ENCODE results near the gene FBXO33.
A peak's percentile ranks its signal among the peaks of the same experiment; 100 is the strongest.

FBXO33 gene

DNA sequence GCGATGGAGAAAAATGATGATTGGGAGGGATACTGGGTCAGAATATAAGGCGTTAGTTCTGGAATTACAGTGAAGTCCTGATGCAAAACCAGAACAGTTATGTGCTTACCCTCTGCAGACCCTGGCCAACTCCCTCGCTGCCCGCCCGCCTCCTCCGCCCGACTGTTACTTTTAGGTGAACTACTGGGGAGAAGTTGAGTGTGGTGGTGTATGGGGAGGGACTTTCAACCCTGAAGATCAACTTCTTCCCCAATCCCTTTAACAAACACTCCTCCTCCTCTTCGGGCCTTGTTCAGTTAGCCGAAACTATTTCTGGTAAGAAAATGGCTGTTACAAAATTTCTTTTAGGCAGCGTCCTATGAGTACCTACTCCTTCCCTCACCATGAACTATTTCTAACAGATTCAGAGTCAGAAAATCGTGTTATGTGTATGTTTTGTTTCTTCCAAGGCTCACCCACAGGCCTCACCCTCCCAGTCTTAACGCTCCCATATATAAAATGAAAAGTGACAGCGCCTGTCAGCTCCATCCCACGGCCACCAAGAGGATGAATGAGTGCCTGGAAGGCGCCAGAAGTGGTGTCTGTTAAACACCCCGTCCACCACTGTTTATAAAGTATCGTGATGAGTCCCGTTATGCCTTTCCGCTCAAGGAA lies 1.3 kb downstream of the FBXO33 start:
- DNase-seq = no peak

DNA sequence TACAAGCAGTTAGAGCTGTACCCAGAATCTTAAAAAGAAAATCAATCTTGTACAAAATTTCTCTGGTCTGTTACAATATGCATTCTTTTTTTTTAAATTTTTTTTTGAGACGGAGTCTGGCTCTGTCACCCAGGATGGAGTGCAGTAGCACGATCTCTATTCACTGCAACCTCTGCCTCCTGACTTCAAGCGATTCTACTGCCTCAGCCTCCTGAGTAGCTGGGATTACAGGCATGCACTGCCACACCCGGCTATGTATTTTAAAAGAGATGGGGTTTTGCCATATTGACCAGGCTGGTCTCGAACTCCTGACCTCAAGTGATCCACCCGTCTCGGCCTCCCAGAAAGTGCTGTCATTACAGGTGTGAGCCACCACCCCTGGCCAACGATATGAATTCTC lies 4.1 kb downstream of the FBXO33 start:
- no peak for DNase-seq

DNA sequence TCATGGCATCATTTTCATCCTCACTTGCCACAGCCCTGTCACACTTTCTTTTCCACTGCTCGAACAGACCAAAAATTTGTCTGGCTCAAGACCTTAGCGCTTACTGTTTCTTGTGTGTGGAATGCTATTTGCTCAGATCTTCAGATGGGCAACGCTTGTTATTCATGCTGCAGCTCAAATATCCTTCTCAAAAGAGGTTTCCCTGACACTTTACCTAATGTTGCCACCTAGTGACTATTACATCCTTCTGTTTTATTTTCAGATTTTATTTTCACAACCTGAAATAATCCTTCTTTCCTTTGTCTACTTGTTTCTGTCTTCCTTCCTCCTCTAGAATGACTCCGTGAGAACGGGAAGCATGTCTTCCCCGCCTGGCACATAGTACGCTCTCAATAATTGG lies 5.6 kb downstream of the FBXO33 start:
- DNase-seq = peak; percentile 29

DNA sequence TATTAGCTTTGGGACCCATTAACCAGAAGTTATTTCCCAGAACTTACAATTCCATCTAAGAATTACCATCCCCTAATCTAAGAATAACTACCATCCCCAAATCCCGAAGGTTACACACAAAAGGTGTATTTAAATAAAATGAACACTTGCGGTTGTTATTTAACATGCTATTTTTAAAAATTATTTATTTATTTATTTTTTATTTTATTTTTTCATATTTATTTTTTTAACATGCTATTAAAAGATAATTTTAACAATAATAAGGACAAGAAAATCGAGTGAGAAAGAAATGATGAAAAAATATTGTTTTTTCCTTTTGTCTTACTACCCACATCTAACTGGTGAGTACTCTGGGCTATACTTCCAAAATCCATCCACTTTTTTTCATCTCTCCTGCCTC lies 6.3 kb downstream of the FBXO33 start:
- no peak for DNase-seq

DNA sequence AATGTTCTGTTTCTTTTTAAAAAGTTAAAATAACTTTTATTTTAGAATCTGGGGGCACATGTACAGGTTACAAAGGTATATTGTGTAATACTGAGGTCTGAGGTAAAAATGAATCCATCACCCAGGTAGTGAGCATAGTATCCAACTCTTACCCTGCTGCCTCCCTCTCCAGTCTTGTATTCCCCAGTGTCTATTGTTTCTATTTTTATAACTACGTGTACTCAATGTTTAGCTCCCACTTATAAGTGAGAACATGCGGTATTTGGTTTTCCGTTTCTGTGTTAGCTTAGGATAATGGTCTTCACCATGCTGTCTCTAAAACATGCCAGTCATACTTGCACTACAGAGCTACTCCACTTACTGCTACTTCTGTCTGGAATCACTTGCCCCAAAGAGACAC lies 8.4 kb downstream of the FBXO33 start:
- DNase-seq = no peak

DNA sequence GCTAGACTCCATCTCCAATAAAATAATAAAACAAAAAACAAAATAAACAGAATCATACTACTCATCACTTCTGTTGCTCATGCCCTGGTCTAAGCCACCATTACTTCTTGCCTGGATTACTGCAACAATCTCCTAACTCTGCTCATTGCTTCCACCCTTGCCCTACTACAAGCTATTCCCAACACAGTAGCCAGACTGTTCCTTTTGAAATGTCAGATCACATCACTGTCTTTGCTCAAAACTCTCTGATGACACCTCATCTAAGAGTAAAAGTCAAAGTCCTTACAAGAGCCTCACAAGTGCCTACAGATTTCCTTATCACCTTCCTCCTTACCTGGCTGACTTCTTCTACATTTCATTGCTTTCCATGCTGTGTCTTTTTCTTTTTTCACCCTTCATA lies 10.0 kb downstream of the FBXO33 start:
- no peak for DNase-seq

DNA sequence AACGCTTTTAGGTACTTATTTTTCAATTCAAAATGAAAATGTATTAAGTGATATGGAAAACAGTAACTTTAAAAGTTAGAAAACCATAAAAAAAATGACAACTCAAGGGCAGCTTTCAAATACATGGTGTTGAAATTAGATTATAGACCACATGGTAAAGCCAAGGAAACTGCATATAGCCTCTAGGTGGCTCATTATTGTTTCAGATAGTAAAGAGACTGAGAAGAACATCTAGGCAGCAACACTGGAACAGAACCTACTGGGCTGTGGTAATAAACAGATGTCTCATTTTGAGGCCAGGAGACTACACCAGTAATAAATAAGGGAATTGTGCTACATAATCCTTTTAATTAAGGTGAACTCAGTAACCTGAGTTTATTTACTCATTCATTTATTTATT lies 13.0 kb downstream of the FBXO33 start:
- no peak for DNase-seq

DNA sequence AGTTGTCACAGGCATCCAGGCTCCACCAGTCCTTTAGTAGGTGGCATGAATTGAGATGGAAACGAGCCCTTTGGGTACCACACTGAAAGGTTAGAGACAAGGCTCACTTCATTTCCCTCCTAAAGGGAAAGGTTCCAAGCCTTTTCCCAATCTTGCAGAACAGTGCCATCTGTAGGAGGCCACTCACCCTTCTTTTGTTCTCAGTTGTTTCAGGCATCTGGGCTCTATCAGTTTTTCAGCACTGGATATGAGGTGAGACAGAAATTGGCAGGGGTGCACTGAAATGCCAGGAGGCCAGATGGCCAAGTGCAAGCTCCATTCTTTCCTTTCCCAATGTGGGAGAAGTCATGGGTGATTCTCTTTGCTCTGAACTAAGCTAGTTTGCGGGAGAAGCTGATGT lies 15.2 kb downstream of the FBXO33 start:
- no peak for DNase-seq

DNA sequence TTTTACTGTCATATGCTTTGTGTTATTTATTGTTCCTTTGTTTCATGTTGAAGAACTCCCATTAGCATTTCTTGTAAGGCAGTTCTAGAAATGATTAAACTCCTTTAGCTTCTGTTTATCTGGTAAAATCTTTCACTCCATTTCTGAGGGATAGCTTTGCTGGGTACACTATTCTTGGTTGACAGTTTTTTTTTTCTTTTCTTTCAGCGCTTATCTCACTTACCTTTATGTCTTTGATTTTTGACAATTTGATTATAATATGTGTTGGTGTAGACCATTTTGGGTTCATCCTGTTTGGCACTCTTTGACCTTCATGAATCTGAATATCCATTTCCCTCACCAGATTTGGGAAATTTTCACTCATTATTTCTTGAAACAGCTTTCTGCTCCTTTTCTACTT lies 16.2 kb downstream of the FBXO33 start:
- no peak for DNase-seq

DNA sequence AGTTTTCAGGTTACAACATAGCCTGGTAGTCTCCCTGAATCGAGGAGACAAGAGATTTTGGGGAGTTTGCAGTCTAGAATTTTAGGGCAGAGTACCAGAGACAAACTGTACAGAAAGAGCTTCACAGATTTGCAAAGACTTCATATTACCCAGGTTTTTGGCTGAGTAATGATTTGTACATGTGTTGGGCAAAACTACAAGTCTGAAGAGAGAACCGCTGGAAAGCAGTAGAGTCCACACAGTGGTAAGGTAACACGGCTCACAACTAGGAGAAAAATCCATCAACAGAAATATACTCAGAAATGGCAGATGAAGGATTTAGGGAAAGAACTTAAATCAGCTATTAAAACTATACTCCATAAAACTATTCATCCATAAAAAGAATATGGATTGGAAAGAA lies 25.7 kb downstream of the FBXO33 start:
- no peak for DNase-seq

DNA sequence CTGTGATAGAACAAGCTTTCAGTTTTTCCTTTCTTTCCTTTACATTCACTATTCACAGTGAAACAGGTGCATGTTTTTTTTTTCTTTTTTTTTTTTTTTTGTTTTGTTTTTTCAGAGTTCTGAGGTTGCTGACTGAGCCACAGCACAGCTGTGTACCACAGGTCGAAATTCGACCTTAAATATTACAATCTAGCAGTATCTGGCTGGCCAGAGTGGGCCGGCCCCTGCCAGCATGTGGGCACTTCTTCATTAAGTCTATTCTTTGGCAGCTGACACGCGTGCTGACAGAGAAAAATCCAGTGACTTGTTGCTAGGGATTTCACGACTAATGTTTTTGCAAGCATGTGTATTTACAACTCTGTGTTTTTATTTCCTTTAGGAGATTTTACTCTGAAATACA lies 33.9 kb downstream of the FBXO33 start:
- DNase-seq = no peak

DNA sequence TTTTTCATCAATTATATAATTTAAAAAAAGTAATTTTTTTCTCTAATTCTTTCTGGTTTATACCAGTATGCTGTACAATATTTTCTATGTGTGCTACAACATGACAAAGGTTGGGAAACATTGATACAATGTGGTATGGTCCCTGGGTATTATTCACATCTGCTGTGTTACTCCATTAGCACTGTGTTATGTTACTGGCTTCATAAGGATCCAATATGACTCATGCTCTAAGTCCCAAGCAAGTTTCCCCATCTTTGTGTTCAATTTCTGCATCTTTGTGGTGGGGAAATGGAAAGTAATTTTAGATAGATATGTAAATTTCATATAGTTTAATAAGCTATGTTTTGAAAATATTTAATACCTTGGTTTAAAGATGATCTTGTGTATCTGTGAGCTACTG lies 35.8 kb downstream of the FBXO33 start:
- DNase-seq = no peak

DNA sequence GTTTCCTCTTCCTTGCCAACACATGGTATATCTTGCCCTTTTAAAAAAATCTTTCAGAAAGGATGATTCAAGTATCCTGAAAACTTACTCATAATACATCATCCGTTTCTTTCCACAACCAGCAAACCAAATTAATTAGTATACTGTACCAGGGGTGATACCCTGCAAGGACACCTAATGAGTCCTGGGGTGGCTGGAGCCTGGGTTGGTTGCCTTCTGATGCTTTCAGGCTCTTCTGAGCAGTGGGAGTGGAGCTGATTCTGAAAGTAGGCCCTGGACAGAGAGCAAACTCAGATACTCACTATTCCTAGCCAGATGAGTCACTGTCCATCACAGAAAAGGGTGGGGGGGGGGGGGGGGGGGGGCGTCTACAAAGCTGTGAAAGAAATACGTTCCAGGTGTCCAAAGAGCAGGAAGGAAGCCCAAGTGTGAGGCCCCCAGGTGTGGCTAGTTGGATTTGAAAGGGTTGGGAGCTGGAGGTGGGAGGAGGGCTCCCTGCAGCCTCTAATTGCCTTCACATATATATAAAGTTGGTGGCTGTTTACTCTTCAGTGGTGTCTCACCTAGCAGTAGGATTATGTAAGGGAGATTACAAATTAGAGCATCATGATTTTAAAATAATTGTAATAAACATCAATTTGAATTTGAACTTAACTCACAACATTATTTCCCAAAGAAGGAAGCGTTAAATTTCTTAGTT lies 36.5 kb downstream of the FBXO33 start:
- no peak for DNase-seq

DNA sequence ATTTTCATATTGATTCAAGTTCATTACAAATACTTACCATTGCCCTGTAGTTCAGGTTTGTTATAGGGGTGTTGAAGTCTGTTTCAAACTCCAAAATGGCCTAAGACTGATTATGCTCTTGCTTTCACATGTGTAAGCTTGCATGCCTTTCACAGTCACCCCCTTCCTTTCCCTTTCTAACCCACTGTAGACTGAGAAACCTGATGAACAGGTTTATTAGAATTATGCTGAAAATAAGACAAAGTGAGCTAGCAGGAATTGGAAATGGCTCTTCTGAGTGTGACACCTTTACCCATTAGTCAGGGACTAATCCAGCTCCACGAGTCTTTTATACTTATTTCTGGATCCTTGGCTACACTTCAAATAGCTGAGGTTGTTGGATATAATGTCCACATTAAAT lies 38.9 kb downstream of the FBXO33 start:
- no peak for DNase-seq

DNA sequence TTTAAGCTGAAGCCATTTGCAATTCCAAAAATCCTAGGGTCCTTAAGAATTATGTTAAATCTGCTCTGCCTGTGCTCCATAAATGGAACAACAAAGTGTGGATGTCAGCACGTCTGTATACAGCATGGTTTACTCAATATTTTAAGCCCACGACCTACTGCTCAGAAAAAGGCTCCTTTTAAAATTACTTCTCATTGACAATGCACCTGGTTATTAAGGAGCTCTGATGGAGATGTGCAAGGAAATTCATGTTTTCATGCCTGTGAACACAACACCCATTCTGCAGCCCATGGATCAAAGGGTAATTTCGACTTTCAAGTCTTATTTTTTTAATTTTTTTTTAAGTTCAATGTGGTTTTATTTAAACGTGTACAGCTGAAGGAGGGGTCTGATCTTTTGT lies 48.1 kb downstream of the FBXO33 start:
- no peak for DNase-seq

DNA sequence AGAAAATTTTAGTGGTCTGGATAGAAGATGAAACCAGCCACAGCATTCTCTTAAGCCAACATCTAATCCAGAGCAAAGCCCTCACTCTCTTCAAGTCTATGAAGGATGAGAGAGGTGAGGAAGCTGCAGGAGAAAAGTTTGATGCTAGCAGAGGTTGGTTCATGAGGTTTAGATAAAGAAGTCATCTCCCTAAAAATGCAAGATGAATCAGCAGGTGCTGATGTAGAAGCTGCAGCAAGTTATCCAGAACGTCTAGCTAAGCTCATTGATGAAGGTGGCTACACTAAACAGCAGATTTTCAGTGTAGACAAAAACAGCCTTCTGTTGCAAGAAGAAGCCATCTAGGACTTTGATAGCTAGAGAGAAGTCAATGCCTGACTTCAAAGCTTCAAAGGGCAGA lies 48.5 kb downstream of the FBXO33 start:
- DNase-seq = no peak

DNA sequence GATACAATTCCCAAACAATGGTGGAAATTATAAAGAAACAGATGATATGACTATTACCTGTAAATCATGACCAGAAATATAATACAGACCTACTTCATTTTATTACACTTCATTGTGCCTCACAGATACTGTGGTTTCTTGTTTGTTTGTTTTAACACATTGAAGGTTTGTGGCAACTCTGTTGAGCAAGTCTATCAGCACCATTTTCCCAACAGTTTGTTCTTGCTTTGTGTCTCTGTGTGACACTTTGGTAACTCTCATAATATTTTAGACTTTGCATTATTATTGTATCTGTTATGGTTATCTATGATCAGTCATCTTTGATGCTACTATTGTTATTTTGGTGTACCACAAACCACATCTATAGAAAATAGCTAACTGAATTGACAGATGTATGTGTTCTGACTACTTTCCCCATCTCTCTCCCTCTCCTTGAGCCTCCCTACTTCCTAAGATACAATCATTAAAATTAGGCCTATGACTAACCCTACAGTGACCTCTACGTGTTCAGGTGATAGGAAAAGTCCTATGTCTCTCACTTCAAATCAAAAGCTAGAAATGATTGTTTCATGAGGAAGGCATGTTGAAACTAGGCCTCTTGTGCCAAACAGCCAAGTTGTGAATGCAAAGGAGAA lies 49.1 kb downstream of the FBXO33 start:
- no peak for DNase-seq

DNA sequence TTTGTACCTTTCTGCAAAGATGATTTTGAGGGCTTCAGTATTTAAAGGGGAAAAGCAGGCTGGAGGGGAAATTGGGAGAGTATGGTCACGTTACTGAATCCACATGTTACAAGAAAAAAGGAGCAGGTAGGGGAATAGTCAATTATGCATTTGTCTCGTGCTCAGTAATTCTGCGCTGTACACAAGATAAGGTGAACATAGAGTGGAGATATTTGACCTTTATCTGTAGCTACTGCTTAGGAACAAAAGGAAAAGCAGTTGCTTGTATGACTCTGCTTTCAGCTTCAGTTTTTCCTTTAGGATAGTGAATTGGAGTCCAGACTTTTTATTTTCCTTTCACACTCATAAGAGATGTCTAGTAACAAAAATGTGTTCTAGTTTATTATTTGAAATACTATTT lies 49.8 kb downstream of the FBXO33 start:
- no peak for DNase-seq

DNA sequence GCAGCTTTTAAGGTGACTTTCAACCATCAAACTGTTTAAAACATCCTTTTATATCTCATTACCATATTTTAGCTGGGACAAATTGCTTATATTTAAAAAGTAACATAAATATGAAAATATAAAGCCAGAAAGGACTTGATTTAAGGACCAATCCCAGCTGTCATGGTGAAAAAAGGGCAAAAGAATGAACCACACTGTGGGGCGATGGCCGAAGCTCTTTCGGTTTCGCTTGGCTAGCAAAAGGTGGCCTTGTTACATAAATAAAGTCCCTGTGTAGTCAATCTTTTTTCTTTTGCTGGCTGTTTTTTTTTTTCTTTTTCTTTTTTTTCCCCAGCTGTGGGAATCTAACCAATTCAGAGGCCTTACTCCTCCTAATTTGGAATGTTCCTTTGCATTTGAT lies 50.9 kb downstream of the FBXO33 start:
- DNase-seq = no peak

DNA sequence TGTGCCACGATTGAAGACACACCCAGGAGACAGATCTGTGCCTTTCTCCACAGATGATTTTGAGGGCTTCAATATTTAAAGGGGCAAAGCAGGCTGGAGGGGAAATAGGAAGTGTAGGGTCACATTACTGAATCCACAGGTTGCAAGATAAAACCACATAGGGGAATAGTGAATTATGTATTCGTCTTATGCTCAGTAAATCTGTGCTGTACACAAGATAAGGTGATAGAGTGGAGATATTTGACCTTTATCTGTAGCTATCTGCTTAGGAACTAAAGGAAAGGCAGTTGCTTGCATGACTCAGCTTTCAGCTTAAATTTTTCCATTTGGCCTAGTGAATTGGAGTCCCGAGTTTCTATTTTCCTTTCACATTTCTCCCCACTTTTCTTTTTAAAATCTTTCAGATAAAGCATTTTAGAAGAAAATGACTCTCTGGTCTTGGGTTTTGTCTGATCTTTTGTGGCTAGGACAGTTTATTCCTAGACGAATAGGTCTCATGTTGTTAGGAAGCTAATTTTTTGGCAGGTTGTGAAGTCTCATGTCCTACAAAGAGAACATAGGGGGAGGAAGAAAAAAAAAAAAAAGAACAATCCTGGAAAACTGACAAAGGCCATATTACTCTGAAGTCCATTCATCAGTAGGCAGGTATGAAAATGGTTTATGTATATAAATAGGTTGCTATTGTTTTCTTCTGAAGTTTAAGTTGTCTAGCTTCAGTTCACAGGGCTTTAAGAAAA lies 55.4 kb downstream of the FBXO33 start:
- DNase-seq = no peak

DNA sequence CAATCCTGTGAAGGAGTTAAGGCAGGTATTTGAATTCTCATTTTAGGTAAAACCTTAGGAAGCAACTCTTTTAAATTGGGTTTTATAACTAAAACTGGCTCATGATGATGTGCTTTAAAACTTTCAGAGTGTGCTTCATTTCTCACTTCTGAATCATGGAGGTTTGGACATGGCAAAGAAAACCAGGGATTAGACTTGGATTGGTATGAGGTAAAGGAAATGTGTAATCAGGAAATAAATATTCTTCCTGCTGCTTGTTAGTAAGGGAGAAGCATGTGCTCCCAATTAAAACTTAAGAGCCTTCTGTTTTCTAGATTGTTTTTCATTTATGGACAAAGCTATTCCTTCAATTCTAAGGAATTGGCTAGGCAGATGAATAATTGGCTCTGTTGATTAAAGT lies 57.4 kb downstream of the FBXO33 start:
- no peak for DNase-seq

DNA sequence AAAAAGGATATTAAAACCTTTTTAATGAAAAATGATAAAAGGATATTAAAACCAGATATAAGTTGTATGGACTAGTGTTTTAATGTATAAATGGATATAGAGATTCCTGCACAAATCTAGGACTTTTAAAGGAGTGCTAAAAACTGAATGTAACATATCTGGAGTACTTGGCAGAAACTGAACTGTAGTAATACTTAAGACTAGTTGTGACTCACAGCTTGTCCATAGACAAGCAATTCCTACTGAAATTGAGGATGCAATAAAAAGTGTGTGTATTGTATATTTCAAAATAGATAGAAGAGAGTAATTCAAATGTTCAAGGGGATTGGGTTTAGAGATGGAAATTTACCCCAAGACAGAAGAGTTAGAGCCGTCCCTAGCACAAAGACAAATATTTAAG lies 59.6 kb downstream of the FBXO33 start:
- no peak for DNase-seq

DNA sequence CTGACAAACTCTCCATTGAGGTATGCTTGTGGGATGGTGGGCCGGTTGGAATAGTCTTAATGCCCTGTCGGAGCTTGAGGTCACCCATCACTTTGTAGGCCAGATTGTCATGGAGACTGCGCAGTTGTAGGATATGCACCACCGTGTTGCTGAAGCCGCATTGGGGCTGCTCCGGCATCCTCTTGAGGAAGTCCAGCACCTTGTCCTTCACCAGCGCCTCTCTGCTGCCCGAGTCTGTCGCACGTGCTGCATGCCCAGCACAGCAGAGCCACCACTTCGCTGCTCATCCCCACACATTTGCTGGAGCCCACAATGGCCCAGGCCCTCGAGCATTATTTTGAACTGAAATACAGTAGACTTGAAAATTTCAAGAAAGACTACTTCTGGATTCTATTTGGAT lies 61.8 kb downstream of the FBXO33 start:
- DNase-seq = no peak

DNA sequence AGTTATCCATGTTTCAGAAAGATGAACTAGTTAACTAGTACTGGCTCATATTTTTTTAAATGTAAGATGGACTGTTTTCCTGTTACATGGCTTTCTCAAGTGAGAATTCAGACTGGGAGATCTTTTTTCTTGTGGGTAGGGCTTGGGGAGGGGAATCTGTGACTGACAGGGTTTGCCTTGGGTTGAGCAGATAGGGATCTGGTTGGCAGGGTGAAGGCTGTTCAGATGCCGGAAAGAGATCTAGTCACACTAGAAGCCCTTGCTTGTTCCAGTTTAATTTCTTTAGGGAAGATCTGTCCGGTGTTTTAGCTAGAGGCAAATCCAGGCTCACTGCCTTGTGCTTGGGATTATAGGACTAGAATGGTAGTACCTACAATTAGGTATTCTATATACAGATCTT lies 63.2 kb downstream of the FBXO33 start:
- DNase-seq = no peak

Measured in NCI-H524 treated with DMSO at 0.1 percent for 48 hours (cell line).